Measurements from ENCODE around the gene MAPKAPK2. TPM values are rescaled to one million over a fixed set of nuclear protein-coding genes. Genes with fewer than 3 reads are reported as not detected.

The MAPKAPK2 gene
- total RNA-seq, 1 donor from 2014 or later, result 24.7 TPM

DNA sequence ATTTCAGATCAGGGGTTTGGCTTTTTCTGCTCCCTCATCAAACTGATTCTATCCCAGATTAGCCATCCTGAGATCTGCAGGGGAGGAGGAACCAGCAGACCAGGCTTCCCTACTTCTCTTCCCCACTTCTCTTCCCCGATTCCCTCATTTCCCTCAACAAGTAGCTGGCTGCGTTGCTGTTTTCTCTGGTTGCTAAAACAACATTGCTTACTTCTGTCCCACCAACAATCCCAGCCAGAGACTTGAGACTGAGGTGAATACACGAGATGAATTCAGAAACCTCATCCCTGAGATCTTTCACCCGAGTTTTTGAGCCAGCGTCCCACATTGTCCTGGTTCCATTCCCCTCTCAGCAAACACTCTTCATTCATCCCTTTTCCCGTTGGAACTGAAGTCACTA lies 27.0 kb upstream of the MAPKAPK2 start:
- H3K4me1 Mint-ChIP-seq, result peaks cover 6% of the 10 kb centered on the region
- Histone ChIP-seq H3K4me1 (peaks cover 21% of the 10 kb centered on the region), H3F3A (ENCODE audit: low read depth) (peaks cover 5% of the 10 kb centered on the region), H3K79me2 (ENCODE audit: low read depth) (no peaks in the 10 kb centered on the region), H3K27me3 (peaks cover 25% of the 10 kb centered on the region), H3K4me3 (peak overlapping the region; percentile 26), H3K36me3 (no peaks in the 10 kb centered on the region), H3K9ac (no peak overlapping the region), H4K20me1 (ENCODE audit: low read depth) (no peaks in the 10 kb centered on the region), H3K9me3 (ENCODE audit: low read depth) (no peaks in the 10 kb centered on the region), H3K27ac (no peak overlapping the region), H2AFZ (replicated peaks) (peak overlapping the region; percentile 89), H3K4me2 (peak overlapping the region; percentile 56)
- no peaks in the 10 kb centered on the region for H3K9me3 Mint-ChIP-seq
- no peak for DNase-seq (ENCODE audit: low spot score)
- TF ChIP-seq, protein P1, sequence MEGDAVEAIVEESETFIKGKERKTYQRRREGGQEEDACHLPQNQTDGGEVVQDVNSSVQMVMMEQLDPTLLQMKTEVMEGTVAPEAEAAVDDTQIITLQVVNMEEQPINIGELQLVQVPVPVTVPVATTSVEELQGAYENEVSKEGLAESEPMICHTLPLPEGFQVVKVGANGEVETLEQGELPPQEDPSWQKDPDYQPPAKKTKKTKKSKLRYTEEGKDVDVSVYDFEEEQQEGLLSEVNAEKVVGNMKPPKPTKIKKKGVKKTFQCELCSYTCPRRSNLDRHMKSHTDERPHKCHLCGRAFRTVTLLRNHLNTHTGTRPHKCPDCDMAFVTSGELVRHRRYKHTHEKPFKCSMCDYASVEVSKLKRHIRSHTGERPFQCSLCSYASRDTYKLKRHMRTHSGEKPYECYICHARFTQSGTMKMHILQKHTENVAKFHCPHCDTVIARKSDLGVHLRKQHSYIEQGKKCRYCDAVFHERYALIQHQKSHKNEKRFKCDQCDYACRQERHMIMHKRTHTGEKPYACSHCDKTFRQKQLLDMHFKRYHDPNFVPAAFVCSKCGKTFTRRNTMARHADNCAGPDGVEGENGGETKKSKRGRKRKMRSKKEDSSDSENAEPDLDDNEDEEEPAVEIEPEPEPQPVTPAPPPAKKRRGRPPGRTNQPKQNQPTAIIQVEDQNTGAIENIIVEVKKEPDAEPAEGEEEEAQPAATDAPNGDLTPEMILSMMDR (IDR thresholded peaks at IDR 0.05), result no peak
- TF ChIP-seq EZH2 (IDR thresholded peaks at IDR 0.05) (no peak), EZH2phosphoT487 (IDR thresholded peaks at IDR 0.05) (no peak)
- H3K27ac Mint-ChIP-seq, result no peak overlapping the region
- no peak overlapping the region for H3K4me3 Mint-ChIP-seq
- H3K27me3 Mint-ChIP-seq (ENCODE audit: insufficient read depth, low read depth), result peaks cover 12% of the 10 kb centered on the region
- H3K36me3 Mint-ChIP-seq, result peaks cover 2% of the 10 kb centered on the region

DNA sequence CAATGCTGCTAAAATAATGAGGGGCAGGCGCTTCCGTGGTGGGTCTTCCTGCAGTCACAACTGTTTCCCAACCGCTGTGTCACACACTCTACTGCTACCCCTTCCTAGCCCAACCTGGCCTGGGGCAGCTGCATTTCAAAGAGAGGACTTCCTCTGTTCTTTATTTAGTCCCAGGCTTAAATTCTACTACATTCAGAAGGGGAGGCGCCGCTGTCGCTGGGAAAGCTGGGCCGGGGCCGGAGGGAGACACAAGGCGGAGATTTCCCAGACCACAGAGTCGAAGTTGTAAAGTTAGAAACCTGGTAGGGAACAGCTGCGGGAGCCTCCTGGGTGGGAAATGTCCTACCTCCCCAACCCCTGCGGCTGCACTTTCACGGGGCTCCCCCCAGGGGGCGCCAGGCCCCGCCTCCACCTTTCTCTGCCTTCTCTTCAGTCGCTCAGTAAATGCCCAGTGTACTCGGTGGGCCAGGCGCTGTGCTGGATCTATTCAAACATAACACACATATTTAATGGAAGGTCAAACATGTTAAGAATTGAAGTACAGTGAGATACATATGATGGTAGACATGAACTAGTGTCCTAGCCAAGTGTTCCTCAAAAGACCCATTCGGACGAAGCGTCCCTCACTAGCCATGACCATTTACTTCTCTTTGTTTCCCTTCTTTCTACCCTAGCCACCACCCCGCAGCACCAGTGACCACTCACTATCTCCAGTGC lies 26.3 kb upstream of the MAPKAPK2 start:
- Histone ChIP-seq H3K27ac (no peak overlapping the region), H3K4me2 (peak overlapping the region; percentile 56), H3K9ac (no peak overlapping the region), H3K9me3 (ENCODE audit: low read depth) (no peaks in the 10 kb centered on the region), H2AFZ (replicated peaks) (peak overlapping the region; percentile 89), H3K4me1 (peaks cover 21% of the 10 kb centered on the region), H3K36me3 (no peaks in the 10 kb centered on the region), H3K27me3 (peaks cover 32% of the 10 kb centered on the region), H3K79me2 (ENCODE audit: low read depth) (no peaks in the 10 kb centered on the region), H3F3A (ENCODE audit: low read depth) (peaks cover 5% of the 10 kb centered on the region), H4K20me1 (ENCODE audit: low read depth) (no peaks in the 10 kb centered on the region), H3K4me3 (peak overlapping the region; percentile 26)
- DNase-seq (ENCODE audit: low spot score), result peak; percentile 68
- H3K4me1 Mint-ChIP-seq, result peaks cover 9% of the 10 kb centered on the region
- TF ChIP-seq, protein P1 (IDR thresholded peaks at IDR 0.05), result peak; percentile 87
- TF ChIP-seq EZH2phosphoT487 (IDR thresholded peaks at IDR 0.05), result no peak
- TF ChIP-seq EZH2 (IDR thresholded peaks at IDR 0.05), result no peak
- no peak overlapping the region for H3K4me3 Mint-ChIP-seq
- H3K27me3 Mint-ChIP-seq (ENCODE audit: insufficient read depth, low read depth), result peaks cover 14% of the 10 kb centered on the region
- H3K36me3 Mint-ChIP-seq, result no peaks in the 10 kb centered on the region
- no peak overlapping the region for H3K27ac Mint-ChIP-seq
- H3K9me3 Mint-ChIP-seq, result no peaks in the 10 kb centered on the region

DNA sequence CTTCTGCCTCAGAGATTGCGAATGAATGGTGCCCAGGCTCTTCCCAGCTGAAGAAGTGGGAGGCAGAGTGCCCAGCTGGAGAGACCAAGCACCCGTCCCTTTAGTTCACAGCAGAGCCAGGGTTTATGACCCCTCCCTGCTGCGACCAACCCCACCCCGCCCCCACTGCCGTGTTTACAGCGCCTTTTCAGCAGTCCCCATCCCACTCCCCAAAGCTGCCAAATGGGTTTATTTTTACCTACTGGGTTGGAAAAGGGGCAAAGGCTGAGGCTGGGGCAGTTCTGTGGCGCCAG lies 25.8 kb upstream of the MAPKAPK2 start:
- no peak overlapping the region for H3K27ac ChIP-seq
- Mint-ChIP-seq H3K27ac (no peak overlapping the region), H3K4me3 (no peak overlapping the region), H3K36me3 (no peaks in the 10 kb centered on the region), H3K4me1 (peaks cover 11% of the 10 kb centered on the region), H3K27me3 (ENCODE audit: insufficient read depth, low read depth) (peaks cover 14% of the 10 kb centered on the region), H3K9me3 (no peaks in the 10 kb centered on the region)
- no peak overlapping the region for H3K4me3 ChIP-seq
- H3F3A ChIP-seq (ENCODE audit: low read depth), result peaks cover 5% of the 10 kb centered on the region
- no peak for DNase-seq (ENCODE audit: low spot score)
- H4K20me1 ChIP-seq (ENCODE audit: low read depth), result no peaks in the 10 kb centered on the region
- H3K27me3 ChIP-seq, result peaks cover 35% of the 10 kb centered on the region
- H3K4me2 ChIP-seq, result peak overlapping the region; percentile 56
- H3K9ac ChIP-seq, result no peak overlapping the region
- H3K79me2 ChIP-seq (ENCODE audit: low read depth), result no peaks in the 10 kb centered on the region
- H3K36me3 ChIP-seq, result no peaks in the 10 kb centered on the region
- TF ChIP-seq EZH2phosphoT487 (IDR thresholded peaks at IDR 0.05) (no peak), EZH2 (IDR thresholded peaks at IDR 0.05) (no peak)
- TF ChIP-seq, protein P1 (IDR thresholded peaks at IDR 0.05), result no peak
- no peaks in the 10 kb centered on the region for H3K9me3 ChIP-seq (ENCODE audit: low read depth)
- H3K4me1 ChIP-seq, result peaks cover 21% of the 10 kb centered on the region
- H2AFZ ChIP-seq (replicated peaks), result peak overlapping the region; percentile 30
